Trophoblast cell (in vitro differentiated cells and primary cell): Measurements from ENCODE around the gene FMR1NB.

Experiments used
- DNase-seq, 2 donors: peaks; one replicate each; pipeline ENCODE4 v3.0.0-alpha.2; 2016
- H2AFZ ChIP-seq: 2 replicates; pipeline ENCODE4 v1.6.1; 2013; ENCODE audit warnings: low read length, moderate library complexity, mild to moderate bottlenecking; ENCODE audit not compliant: insufficient read depth, poor library complexity
- H2AK5ac ChIP-seq: 2 replicates; pipeline ENCODE4 v1.6.1; 2013; ENCODE audit warnings: mild to moderate bottlenecking, low read length
- H2BK120ac ChIP-seq: 2 replicates; pipeline ENCODE4 v1.6.1; 2013; ENCODE audit warnings: low read length, mild to moderate bottlenecking, moderate library complexity; ENCODE audit not compliant: insufficient read depth, poor library complexity
- H2BK12ac ChIP-seq: 2 replicates; pipeline ENCODE4 v1.6.1; 2013; ENCODE audit warnings: mild to moderate bottlenecking, low read length, moderate library complexity
- H2BK5ac ChIP-seq: 2 replicates; pipeline ENCODE4 v1.6.1; 2013; ENCODE audit warnings: low read length, low read depth, moderate library complexity, mild to moderate bottlenecking; ENCODE audit not compliant: poor library complexity
- H3K14ac ChIP-seq: 2 replicates; pipeline ENCODE4 v1.6.1; 2013; ENCODE audit warnings: mild to moderate bottlenecking, low read length
- H3K18ac ChIP-seq: 2 replicates; pipeline ENCODE4 v1.6.1; 2013; ENCODE audit warnings: mild to moderate bottlenecking, low read length
- H3K23ac ChIP-seq: 2 replicates; pipeline ENCODE4 v1.6.1; 2013; ENCODE audit warnings: low read length
- H3K27ac ChIP-seq: 2 replicates; pipeline ENCODE4 v1.5.1; 2013; ENCODE audit warnings: low read depth, mild to moderate bottlenecking, inconsistent platforms, low read length, moderate library complexity
- H3K27me3 ChIP-seq: 2 replicates; pipeline ENCODE4 v1.6.1; 2013; ENCODE audit warnings: inconsistent platforms, mild to moderate bottlenecking, low read length, moderate library complexity; ENCODE audit not compliant: insufficient read depth
- H3K36me3 ChIP-seq, 2 experiments: 1 replicate in 1 of 2; 2 replicates in 1 of 2; pipeline ENCODE4 v1.6.1; 2013; ENCODE audit warnings: low read length in 2 of 2, mild to moderate bottlenecking in 2 of 2, moderate library complexity in 1 of 2; ENCODE audit not compliant: insufficient read depth in 2 of 2, control insufficient read depth in 1 of 2
- H3K4ac ChIP-seq: 2 replicates; pipeline ENCODE4 v1.6.1; 2013; ENCODE audit warnings: low read depth, mild to moderate bottlenecking, low read length, moderate library complexity
- H3K4me1 ChIP-seq, 2 experiments: 1 replicate in 1 of 2; 2 replicates in 1 of 2; pipeline ENCODE4 v1.6.1; 2013; ENCODE audit warnings: low read length in 2 of 2, mild to moderate bottlenecking in 2 of 2, moderate library complexity in 1 of 2; ENCODE audit not compliant: insufficient read depth in 2 of 2, control insufficient read depth in 1 of 2
- H3K4me2 ChIP-seq: 2 replicates; pipeline ENCODE4 v1.6.1; 2013; ENCODE audit warnings: inconsistent platforms, mild to moderate bottlenecking, low read length, moderate library complexity
- H3K4me3 ChIP-seq: 2 replicates; pipeline ENCODE4 v1.5.1; 2013; ENCODE audit warnings: mild to moderate bottlenecking, low read depth, low read length, inconsistent platforms
- H3K79me1 ChIP-seq: one replicate; pipeline ENCODE4 v1.6.1; 2013; ENCODE audit warnings: low read length
- H3K79me2 ChIP-seq: 2 replicates; pipeline ENCODE4 v1.6.1; 2013; ENCODE audit warnings: low read length, mild to moderate bottlenecking; ENCODE audit not compliant: control insufficient read depth, insufficient read depth, poor library complexity
- H3K9ac ChIP-seq: 2 replicates; pipeline ENCODE4 v1.6.1; 2013; ENCODE audit warnings: mild to moderate bottlenecking, low read length
- H3K9me3 ChIP-seq: 2 replicates; pipeline ENCODE4 v1.6.1; 2013; ENCODE audit warnings: low read depth, mild to moderate bottlenecking, control low read depth, inconsistent platforms, low read length; ENCODE audit not compliant: insufficient read depth
- H4K12ac ChIP-seq: 2 replicates; pipeline ENCODE4 v1.6.1; 2013; ENCODE audit warnings: low read depth, mild to moderate bottlenecking, low read length, moderate library complexity
- H4K8ac ChIP-seq: 2 replicates; pipeline ENCODE4 v1.6.1; 2013; ENCODE audit warnings: low read depth, mild to moderate bottlenecking, low read length, moderate library complexity
- H4K91ac ChIP-seq: one replicate; pipeline ENCODE4 v1.6.1; 2013; ENCODE audit warnings: low read depth, mild to moderate bottlenecking, low read length, moderate library complexity
- WGBS: extraction: QIAGEN DNeasy Blood & Tissue Kit; methylation state at CpG from one replicate; pipeline ENCODE4 v1.1.7; 2013; ENCODE audit warnings: missing lambda C conversion rate; ENCODE audit not compliant: insufficient read length, insufficient coverage; ENCODE audit errors: extremely low coverage; 5-methylcytosine and 5-hydroxymethylcytosine counted together

Gene FMR1NB

DNA sequence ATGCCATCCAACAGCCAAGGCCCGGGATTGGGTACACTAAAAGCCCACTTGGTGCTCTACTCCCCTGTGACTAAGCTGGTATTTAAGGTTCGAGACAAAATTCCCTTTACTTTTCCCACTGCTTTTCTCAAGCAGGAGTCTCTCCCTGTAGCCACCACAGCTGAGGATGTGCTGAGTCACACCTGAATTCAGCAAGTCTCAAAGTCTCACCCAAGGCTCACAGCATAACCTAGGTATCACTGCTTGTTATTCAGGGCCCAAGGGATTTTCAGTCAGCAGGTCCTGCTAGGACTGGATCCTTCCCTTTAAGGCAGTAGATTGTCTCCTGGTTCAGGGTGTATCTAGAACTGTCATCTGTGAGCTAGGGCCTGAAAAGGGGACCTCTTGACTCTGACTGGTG, 39.2 kb downstream of the FMR1NB start:
- H4K12ac ChIP-seq: no peak overlapping the region
- H3K27me3 ChIP-seq: no peaks in the 10 kb centered on the region
- no peak overlapping the region for H3K18ac ChIP-seq
- no peak overlapping the region for H2BK5ac ChIP-seq
- H3K27ac ChIP-seq: no peak overlapping the region
- H2BK12ac ChIP-seq: no peak overlapping the region
- H3K36me3 ChIP-seq: no peaks in the 10 kb centered on the region
- no peak for DNase-seq
- no peak overlapping the region for H2AFZ ChIP-seq
- peaks cover 0 to 2% of the 10 kb centered on the region in 2 experiments for H3K4me1 ChIP-seq
- H2BK120ac ChIP-seq: no peak overlapping the region
- H3K79me2 ChIP-seq: no peaks in the 10 kb centered on the region
- H2AK5ac ChIP-seq: no peak overlapping the region
- H3K23ac ChIP-seq: no peak overlapping the region
- no peak overlapping the region for H4K91ac ChIP-seq
- no peaks in the 10 kb centered on the region for H3K79me1 ChIP-seq
- no peak overlapping the region for H3K14ac ChIP-seq
- no peak overlapping the region for H3K4me2 ChIP-seq
- no peak overlapping the region for H3K4me3 ChIP-seq
- no peak overlapping the region for H4K8ac ChIP-seq
- no peak overlapping the region for H3K4ac ChIP-seq
- no CpG with 5 or more reads among the region's 2 CpGs for WGBS
- no peaks in the 10 kb centered on the region for H3K9me3 ChIP-seq
- no peak overlapping the region for H3K9ac ChIP-seq

DNA sequence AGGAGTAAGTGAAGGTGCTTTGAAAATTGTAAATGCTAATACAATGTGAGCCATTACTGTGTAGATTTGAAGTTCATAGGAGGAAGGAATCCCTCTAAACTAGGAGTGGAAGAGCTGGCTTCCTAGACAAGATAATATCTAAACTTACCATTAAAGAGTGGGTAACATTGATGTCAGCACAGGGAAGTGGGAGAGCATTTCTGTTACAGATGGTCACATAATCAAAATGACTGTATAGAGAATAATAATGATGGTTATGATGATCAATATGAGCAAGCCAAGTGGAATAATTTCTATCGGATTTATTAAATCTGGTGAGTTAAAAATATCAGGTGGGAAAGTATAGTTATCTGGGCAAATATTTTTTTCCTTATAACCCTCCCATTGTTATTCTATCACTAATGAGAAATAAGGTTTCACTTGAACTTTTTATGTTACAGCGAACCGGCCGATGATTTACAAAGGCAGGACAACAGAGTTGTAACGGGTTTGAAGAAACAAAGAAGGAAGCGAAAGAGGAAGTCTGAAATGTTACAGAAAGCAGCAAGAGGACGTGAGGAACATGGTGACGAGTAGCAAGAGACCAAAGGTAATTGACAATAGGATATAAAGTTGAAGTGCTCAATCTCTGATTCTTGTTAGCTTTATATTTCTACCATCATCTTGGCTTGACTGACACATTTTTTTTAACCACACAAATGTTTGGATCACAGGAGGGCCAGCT, 43.5 kb downstream of the FMR1NB start:
- H3K9me3 ChIP-seq: no peaks in the 10 kb centered on the region
- H3K4me2 ChIP-seq: no peak overlapping the region
- no peaks in the 10 kb centered on the region for H3K27me3 ChIP-seq
- H3K79me2 ChIP-seq: no peaks in the 10 kb centered on the region
- H4K8ac ChIP-seq: no peak overlapping the region
- no peak overlapping the region for H2AFZ ChIP-seq
- no peak overlapping the region for H3K4ac ChIP-seq
- H2BK5ac ChIP-seq: no peak overlapping the region
- no peak overlapping the region for H3K14ac ChIP-seq
- H4K91ac ChIP-seq: no peak overlapping the region
- H3K4me3 ChIP-seq: no peak overlapping the region
- no peak overlapping the region for H3K9ac ChIP-seq
- H2BK12ac ChIP-seq: no peak overlapping the region
- H2AK5ac ChIP-seq: no peak overlapping the region
- H3K23ac ChIP-seq: no peak overlapping the region
- DNase-seq: no peak
- H3K27ac ChIP-seq: no peak overlapping the region
- H3K4me1 ChIP-seq: peaks cover 0 to 2% of the 10 kb centered on the region in 2 experiments
- WGBS: no CpG with 5 or more reads among the region's 8 CpGs
- no peak overlapping the region for H2BK120ac ChIP-seq
- H4K12ac ChIP-seq: no peak overlapping the region
- no peaks in the 10 kb centered on the region for H3K79me1 ChIP-seq
- H3K36me3 ChIP-seq: no peaks in the 10 kb centered on the region
- H3K18ac ChIP-seq: no peak overlapping the region

DNA sequence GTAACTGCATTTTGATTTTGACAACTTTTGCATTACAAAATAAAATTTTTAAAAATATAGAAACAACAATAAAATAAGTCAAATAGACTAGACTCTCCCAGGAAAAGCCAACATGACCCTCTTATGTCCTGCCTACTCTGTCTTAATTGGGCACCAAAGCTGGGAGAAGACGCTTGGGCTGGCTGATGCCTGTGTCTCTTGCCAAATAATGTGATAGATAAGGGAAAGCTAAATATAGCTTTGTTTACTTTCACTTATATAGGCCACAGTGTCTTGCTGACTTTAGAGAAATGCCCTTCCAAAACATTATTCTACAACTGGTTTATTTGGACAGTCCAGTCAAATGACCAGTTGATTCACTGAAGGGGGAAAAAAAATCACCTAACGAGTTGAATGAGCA, 54.2 kb downstream of the FMR1NB start:
- Histone ChIP-seq H2BK12ac (no peak overlapping the region), H3K23ac (no peak overlapping the region), H3K14ac (no peak overlapping the region), H2BK120ac (no peak overlapping the region), H3K4me1 (no peaks in the 10 kb centered on the region), H4K91ac (no peak overlapping the region), H3K9ac (no peak overlapping the region), H3K4me2 (no peak overlapping the region), H3K18ac (no peak overlapping the region), H4K12ac (no peak overlapping the region), H3K79me2 (no peaks in the 10 kb centered on the region), H3K9me3 (no peaks in the 10 kb centered on the region), H2AK5ac (no peak overlapping the region), H2BK5ac (no peak overlapping the region), H3K4me3 (no peak overlapping the region), H4K8ac (no peak overlapping the region), H3K36me3 (no peaks in the 10 kb centered on the region), H3K27ac (no peak overlapping the region), H3K79me1 (no peaks in the 10 kb centered on the region), H2AFZ (no peak overlapping the region), H3K27me3 (no peaks in the 10 kb centered on the region), H3K4ac (no peak overlapping the region)
- no peak for DNase-seq
- no CpG with 5 or more reads among the region's 2 CpGs for WGBS

DNA sequence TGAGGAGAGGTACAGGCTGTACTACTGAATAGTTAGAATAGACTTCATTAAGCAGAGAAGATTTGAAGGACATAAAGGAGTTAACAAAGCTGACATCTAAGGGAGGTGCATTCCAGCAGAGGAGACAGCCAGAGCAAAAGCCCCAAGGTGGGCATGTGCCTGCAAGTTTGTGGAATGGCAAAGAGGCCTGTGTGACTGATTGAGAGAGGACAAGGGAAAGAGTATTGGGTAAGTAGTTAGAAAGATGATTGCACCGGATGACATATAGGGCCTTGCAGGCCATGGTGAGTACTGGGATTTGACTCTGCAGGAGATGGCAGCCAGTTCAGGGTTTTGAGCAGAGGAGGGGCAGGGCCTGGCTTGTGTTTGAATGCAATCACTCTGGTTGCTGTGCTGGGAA, 55.9 kb downstream of the FMR1NB start:
- H3K79me2 ChIP-seq: no peaks in the 10 kb centered on the region
- H3K79me1 ChIP-seq: no peaks in the 10 kb centered on the region
- no peak overlapping the region for H2BK120ac ChIP-seq
- no peak overlapping the region for H2AK5ac ChIP-seq
- no peak overlapping the region for H3K27ac ChIP-seq
- no peak overlapping the region for H3K23ac ChIP-seq
- H2BK5ac ChIP-seq: no peak overlapping the region
- no peak overlapping the region for H3K4ac ChIP-seq
- DNase-seq: no peak
- no peak overlapping the region for H3K4me3 ChIP-seq
- no peaks in the 10 kb centered on the region for H3K4me1 ChIP-seq
- H4K91ac ChIP-seq: no peak overlapping the region
- no peak overlapping the region for H3K4me2 ChIP-seq
- no peak overlapping the region for H2AFZ ChIP-seq
- WGBS: no CpG with 5 or more reads among the region's 1 CpG
- H3K18ac ChIP-seq: no peak overlapping the region
- no peak overlapping the region for H4K12ac ChIP-seq
- no peak overlapping the region for H2BK12ac ChIP-seq
- H3K14ac ChIP-seq: no peak overlapping the region
- no peaks in the 10 kb centered on the region for H3K9me3 ChIP-seq
- H3K27me3 ChIP-seq: no peaks in the 10 kb centered on the region
- H3K36me3 ChIP-seq: no peaks in the 10 kb centered on the region
- H3K9ac ChIP-seq: no peak overlapping the region
- H4K8ac ChIP-seq: no peak overlapping the region
